ENCODE measurements around the gene DNAJC4.
A peak's percentile ranks its signal among the peaks of the same experiment; 100 is the strongest.

DNAJC4 gene, protein sequence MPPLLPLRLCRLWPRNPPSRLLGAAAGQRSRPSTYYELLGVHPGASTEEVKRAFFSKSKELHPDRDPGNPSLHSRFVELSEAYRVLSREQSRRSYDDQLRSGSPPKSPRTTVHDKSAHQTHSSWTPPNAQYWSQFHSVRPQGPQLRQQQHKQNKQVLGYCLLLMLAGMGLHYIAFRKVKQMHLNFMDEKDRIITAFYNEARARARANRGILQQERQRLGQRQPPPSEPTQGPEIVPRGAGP

GRCh38 chr11:64230171-64230984 is at the start of gene DNAJC4:
Gene DNAJC4, plus strand, starts transcription at chr11:64230548. Its CDS starts 307 bp downstream, at chr11:64230855.
- DNase-seq = peak; percentile 78 to 87 (median 82)

- no peak for DNase-seq
Measured at GRCh38 chr11:64180891-64181290, 49.5 kb upstream of the DNAJC4 start.

GRCh38 chr11:64181506-64182411 is 48.6 kb upstream of the DNAJC4 start:
- no peak for DNase-seq

DNA sequence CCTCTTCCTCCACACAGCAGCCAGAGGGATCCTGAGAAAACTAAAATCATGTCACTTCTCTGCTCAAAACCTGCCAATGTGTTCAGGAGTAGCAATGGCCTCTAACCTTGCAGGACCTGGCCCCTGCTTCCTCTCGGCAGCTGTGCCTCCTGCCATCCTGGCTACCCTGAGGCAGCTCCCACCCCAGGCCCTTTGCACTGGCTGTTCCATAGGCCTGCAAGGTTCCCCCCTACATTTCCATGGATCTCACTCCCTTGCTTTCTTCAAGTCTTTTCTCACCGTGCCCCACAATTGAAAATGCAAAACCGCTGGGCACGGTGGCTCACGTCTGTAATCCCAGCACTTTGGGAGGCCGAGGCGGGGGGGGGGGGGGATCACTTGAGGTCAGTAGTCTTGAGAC is 46.5 kb upstream of the DNAJC4 start:
- DNase-seq = no peak

DNA sequence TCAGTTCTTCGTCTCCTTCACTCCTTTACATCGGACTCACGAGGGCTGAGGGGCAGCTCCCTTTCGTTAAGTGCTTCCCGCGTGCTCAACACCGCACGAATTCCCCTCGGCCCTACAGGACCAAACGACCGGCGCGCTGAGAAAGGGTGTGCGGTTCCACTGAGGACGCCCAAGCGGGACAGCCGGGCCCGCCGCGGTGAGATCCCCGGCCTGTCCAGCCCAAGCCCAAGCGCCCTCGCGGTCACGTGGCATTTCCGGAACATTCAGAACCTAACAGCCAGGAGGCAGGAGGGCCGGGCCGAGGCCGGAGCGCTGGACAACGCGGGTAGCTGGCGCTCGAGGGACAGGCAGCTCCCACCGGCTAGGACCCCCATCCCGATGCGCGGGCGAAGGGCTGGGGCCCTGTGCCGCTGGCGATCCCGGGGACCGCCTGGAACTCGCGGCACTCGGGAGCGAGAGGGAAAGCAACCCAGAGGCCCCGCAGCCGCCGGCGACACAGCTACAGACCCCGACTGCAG is 45.1 kb upstream of the DNAJC4 start:
- DNase-seq = peak in 1 of 6 experiments; percentile 66

DNA sequence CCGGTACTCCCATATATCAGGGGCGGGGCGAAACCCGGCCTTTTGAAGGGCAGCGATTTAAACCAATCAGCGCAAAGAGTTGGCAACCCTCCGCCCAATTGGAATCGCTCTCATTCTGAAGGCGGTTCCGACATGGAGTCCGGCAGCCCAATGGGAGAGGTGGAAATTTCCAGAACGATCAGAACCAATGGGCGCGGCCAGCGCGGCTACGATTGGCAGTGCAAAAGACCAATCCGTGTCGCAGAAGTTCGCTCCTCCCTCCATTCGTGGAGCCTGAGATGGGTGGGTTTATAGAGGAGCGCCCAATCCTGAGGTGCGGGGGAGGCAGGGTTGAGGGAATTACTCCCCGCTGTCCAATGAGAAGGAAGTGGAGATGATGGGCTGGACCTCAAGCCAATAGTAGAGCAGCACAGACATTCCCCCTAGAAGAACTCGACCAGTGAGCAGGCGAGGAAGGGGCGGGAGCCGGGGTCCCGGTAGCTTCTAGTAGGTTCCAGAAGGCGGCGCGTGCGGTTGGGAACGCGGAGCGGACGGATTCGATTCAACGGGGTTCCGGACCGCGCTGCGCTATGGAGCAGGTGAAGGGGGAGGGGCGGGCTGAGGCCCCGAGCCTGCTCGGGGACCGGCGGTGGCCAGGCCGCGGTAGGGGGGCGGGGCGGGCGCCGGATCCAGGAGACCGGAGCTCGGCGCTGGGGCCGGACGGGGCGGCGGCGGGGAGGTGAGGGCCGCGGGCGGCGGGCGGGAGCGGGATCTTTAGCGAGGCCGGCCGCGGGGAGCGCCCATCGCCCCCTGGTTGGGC is 44.5 kb upstream of the DNAJC4 start, which contains the start of gene STIP1:
Gene STIP1, plus strand, starts transcription at position 479 of the 799 bp plus-strand sequence. Its CDS starts 91 bp downstream, at position 570.
- DNase-seq = peak; percentile 97 to 100 (median 99)

GRCh38 chr11:64186492-64187165 is 43.7 kb upstream of the DNAJC4 start:
- DNase-seq = peak in 4 of 6 experiments; percentile 26 to 47 (median 44)

DNA sequence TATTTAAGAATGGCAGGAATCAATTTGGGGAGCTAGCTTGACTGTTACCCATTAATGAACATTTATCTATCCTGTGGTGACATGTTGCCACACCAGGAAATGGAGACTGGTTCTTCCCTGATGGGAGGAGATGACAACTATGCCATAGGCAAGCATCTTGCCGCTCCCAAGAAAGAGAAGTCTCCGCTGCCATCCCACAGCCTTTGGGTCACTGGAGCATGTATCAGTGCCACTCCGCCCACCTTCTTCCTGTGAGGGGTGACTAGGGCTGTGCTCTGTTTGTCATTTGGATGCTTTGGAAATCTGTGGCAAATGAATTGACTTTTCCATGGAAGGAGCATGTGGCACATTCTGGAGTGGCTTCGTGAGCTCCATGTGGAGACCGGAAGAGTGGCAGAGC is 37.9 kb upstream of the DNAJC4 start:
- DNase-seq = no peak

DNA sequence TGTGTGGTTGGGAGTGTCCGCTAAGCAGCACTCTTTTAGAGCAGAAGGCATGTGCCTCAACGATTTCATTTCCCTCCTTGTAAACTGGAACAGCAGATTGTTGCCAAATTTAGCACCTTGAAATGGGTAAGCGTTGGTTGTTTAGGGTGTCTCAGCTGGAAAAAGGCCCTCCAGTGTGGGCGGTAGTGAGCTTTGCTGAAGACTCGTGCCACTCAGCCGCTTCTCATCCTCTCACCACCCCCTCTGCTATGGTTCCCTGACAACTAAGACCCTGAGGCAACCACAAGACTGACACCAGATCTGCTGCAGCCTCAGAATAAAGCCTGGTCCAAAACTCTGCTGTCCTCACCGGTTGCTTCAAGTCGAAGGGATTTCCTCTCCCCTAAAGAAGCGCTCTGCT is 33.7 kb upstream of the DNAJC4 start:
- DNase-seq = no peak

- no peak for DNase-seq
Measured at GRCh38 chr11:64198511-64198910, 31.8 kb upstream of the DNAJC4 start.

GRCh38 chr11:64201543-64201942 is 28.8 kb upstream of the DNAJC4 start:
- no peak for DNase-seq

DNA sequence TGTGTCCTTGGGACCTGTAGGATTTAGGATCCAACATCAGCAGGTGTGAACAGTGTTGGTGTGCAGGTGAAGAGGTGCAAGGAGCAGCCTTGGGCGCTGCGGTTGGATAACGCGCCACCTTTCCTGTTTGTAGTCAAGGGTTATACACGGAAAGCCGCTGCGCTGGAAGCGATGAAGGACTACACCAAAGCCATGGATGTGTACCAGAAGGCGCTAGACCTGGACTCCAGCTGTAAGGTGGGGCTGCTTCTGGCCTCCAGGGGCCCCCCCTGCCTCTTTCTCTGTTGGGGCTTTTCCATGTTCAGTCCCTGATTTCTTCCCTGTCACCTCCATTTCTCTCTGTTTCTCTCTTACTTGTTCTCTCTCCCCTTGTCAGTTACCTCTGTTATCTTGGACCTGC is 27.4 kb upstream of the DNAJC4 start:
- DNase-seq = no peak

DNA sequence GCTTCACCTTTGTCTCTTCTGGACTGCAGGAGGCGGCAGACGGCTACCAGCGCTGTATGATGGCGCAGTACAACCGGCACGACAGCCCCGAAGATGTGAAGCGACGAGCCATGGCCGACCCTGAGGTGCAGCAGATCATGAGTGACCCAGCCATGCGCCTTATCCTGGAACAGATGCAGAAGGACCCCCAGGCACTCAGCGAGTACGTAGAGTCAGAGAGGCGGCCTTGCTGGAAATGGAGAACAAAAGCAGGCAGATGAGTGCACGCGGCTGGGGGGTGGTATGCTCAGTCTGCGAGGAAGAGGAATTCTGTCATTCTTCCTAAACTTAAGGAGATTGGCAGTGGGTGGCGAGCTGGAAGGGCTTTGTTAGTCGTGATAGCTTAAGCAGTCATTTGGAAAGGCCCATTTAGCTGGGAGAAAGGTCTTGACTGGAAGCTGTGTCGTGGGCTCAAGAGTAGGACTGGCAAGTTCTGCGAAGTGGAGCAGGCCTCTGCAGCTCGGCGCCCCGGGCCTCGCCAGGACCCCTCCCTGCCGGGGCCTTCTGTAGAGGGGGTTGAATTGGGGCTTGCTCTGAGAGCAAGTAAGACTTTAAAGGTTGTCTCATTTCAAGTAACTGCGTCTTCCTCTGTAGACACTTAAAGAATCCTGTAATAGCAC is 26.8 kb upstream of the DNAJC4 start:
- DNase-seq = no peak

DNA sequence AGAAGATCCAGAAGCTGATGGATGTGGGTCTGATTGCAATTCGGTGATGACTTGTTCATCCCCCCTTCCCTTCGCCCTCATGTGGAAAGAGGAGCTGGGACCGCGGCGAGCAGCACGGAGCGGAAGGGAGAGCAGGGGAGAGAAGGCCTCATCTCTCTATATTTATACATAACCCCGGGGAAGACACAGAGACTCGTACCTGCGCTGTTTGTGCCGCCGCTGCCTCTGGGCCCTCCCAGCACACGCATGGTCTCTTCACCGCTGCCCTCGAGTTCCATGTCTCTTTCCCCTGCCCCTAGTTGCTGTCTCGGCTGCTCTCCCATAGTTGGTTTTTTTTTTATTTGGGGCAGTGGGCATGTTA is 26.3 kb upstream of the DNAJC4 start:
- DNase-seq = no peak

- DNase-seq = peak; percentile 73 to 83 (median 82)
Measured at GRCh38 chr11:64204464-64204989, 25.8 kb upstream of the DNAJC4 start.

- peak; percentile 38 to 73 (median 68) for DNase-seq
Measured at GRCh38 chr11:64206457-64207255, 23.7 kb upstream of the DNAJC4 start, which contains the start of gene FERMT3. Gene FERMT3, plus strand, starts transcription at chr11:64206721. Its CDS starts 644 bp downstream, at chr11:64207365.

DNA sequence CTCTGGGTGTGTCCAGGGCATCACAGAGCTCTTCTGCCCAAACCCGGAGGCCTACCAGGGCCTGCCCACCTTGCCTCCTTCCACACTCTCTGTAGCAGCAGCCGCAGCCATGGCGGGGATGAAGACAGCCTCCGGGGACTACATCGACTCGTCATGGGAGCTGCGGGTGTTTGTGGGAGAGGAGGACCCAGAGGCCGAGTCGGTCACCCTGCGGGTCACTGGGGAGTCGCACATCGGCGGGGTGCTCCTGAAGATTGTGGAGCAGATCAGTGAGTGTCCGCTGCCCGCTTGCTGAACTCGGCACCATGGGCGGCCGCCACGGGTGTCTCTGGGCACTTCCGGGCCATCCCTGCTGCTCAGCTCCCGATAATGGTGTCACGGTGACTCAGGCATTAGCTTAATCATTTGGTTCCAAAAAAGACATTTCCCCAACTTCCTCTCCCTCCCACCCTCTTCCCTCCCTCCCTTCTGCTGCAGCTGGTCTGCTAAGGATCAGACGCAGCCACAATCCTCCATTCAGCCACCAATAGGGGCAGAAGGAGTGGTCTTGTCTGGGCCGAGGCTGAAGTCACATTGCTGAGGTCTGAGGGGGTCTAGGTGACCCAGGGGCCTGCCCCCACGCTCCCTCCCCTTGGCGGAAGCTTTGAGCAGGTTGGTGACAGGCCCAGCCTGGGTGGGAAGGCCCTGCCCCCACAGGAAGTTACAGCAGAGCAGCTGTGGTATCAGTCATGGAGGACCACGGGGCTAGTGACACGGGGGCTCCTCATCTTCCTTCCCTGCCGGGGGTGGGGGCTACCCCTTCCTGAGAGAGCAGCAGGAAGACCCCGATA is 22.9 kb upstream of the DNAJC4 start:
- DNase-seq = peak; percentile 48 to 70 (median 59)

GRCh38 chr11:64208086-64208795 is 22.1 kb upstream of the DNAJC4 start:
- no peak for DNase-seq

All from stimulated activated naive CD4-positive, alpha-beta T cell (primary cell).